ENCODE data around the gene KRTAP5-3. TPM values are rescaled to one million over a fixed set of nuclear protein-coding genes. Genes with fewer than 3 reads are reported as not detected.
A peak's percentile ranks its signal among the peaks of the same experiment; 100 is the strongest.

KRTAP5-3 gene
- total RNA-seq, 2 donors from 2014 or later = not detected

DNA sequence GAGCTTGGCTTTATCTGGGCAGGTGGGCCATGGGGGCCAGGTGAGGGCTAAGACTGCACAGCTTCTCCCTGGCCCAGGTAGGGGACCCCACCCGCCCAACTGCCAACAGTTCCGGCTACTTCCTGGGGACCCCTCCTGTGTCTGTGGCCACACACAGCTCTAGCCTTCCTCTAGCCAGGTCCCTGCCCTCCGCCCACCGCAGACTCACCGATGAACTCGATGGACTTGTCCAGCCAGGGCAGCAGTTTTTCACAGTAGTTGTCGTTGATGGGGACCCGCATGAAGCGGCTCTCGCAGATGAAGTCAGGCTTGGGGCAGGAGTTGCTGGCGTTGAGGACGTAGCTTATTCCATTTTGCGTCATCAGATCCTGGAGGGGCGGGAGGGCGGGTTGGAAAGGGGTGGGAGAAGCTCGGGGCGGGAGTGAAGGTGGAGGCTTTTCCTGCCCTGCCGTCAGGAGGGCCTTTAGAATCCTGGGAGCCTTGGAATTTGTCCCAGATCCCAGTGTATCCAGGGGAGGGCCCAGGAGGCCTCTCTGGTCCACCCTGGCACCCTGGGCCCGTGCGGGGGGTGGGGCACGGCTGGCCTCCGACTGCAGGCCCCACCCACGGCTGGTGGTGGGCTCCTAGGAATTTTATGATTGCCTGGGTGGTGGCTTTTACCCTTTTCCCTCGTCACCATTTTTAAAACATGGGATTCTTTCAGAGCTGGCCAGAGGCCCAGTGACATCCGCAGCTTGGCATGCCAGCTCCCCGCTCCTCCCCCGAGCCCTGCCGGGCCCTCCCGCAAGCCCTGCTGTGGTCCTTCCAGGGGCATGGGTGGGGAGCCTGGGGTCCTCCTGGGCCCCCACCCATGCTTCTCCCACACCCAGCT is 50.1 kb downstream of the KRTAP5-3 start:
- no peaks in the 10 kb centered on the region for H3K9me3 ChIP-seq
- no peaks in the 10 kb centered on the region for H3K27me3 ChIP-seq
- H3K27ac ChIP-seq = peak overlapping the region; percentile 92 to 99
- no peak overlapping the region for H3K4me3 ChIP-seq
- TF ChIP-seq, protein P1, sequence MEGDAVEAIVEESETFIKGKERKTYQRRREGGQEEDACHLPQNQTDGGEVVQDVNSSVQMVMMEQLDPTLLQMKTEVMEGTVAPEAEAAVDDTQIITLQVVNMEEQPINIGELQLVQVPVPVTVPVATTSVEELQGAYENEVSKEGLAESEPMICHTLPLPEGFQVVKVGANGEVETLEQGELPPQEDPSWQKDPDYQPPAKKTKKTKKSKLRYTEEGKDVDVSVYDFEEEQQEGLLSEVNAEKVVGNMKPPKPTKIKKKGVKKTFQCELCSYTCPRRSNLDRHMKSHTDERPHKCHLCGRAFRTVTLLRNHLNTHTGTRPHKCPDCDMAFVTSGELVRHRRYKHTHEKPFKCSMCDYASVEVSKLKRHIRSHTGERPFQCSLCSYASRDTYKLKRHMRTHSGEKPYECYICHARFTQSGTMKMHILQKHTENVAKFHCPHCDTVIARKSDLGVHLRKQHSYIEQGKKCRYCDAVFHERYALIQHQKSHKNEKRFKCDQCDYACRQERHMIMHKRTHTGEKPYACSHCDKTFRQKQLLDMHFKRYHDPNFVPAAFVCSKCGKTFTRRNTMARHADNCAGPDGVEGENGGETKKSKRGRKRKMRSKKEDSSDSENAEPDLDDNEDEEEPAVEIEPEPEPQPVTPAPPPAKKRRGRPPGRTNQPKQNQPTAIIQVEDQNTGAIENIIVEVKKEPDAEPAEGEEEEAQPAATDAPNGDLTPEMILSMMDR (IDR thresholded peaks at IDR 0.05) = no peak
- DNase-seq (ENCODE audit: low spot score) = no peak
- peaks cover 0 to 35% of the 10 kb centered on the region in 2 donors for H3K4me1 ChIP-seq
- H3K36me3 ChIP-seq = peaks cover 50% of the 10 kb centered on the region

Other genes starting within 250 kb of the KRTAP5-3 start
- gene BRSK2, start 218.5 kb downstream of the KRTAP5-3 start, total RNA-seq = under 1 TPM; 0.19 to 0.51 TPM
- gene MOB2, start 121.7 kb downstream of the KRTAP5-3 start, total RNA-seq = 10 to 100 TPM; 22.0 to 27.9 TPM
- 10 to 100 TPM in 1 of 2 donors, 1 to 10 TPM in 1; 4.4 to 24.5 TPM for gene DUSP8, start 36.2 kb downstream of the KRTAP5-3 start, total RNA-seq
- gene KRTAP5-1, start 23.2 kb downstream of the KRTAP5-3 start, total RNA-seq = not detected
- not detected for gene KRTAP5-2, start 10.2 kb downstream of the KRTAP5-3 start, total RNA-seq
- gene KRTAP5-4, start 13.7 kb upstream of the KRTAP5-3 start, total RNA-seq = not detected
- not detected for gene KRTAP5-5, start 21.3 kb upstream of the KRTAP5-3 start, total RNA-seq
- gene KRTAP5-6, start 88.7 kb upstream of the KRTAP5-3 start, total RNA-seq = not detected
- under 1 TPM; 0.37 to 0.47 TPM for gene IFITM10, start 142.1 kb upstream of the KRTAP5-3 start, total RNA-seq
- gene CTSD, start 155.5 kb upstream of the KRTAP5-3 start, total RNA-seq = 1,000 to 10,000 TPM in 1 of 2 donors, 100 to 1,000 TPM in 1; 782 to 1,042 TPM
- not detected for gene SYT8, start 226.5 kb upstream of the KRTAP5-3 start, total RNA-seq
- not detected for gene TNNI2, start 230.5 kb upstream of the KRTAP5-3 start, total RNA-seq
- 10 to 100 TPM in 1 of 2 donors, 1 to 10 TPM in 1; 7.9 to 12.1 TPM for gene LSP1, start 244.6 kb upstream of the KRTAP5-3 start, total RNA-seq

Measured in right atrium auricular region (tissue), 2 donors.